ENCODE measurements around the gene PSMA1. TPM values are rescaled to one million over a fixed set of nuclear protein-coding genes. Genes with fewer than 3 reads are reported as not detected.
"Not testable (repeated sequence)": the region's sequence is repeated elsewhere in the genome, so short reads cannot be mapped to it uniquely, and the experiment has no call there.

PSMA1 gene
- 319 TPM for polyA plus RNA-seq (2012; ENCODE audit: insufficient read depth, insufficient read length)

DNA sequence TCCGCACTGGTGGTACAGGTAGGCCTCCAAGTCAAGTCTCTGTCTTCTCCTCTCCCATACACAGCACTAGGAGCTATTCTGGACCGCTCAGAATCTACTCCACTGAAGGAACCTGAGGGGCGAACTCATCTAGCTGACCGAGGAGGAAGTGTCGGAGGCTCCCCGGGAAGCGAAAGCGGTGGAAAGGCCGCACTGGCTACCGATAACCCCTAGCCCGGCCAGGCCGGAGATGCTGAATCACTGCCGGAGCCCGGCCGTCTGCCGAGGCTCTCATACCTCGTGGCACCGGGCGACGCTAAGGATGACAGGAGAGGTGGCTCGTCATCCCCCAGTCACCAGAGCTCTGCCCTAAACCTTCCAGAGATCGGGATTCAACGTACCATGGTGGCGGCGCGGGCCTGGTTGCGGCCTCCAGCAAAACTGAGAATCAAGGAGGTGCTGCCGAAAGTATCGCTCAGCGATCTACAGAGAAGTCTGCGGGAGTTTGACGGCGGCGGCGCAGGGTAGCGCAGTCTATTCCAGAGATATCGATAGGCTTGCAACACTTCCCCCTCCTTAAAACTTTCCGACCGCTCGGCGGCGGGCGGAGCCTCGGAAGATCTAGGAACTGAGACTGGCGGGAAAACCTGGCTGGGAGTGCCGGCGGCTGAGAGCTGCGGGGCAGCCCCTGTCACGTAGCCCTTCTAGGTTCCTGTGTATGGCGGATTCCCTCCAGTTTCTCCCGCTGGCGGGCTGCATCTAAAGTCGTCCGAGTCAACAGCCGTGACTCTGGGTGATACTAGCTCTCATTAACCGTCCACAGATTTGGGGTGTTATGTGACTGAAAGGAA lies at the start of gene PSMA1:
PSMA1 (minus strand) TSS at position 470 of the 830 bp plus-strand sequence; CDS start at position 383, 87 bp downstream.
- peak within 1 kb of the TSS; percentile 80 for H3K4me3 ChIP-seq (ENCODE audit: low read length)
- peak; percentile 95 for DNase-seq (ENCODE audit: low read depth, low spot score)

- DNase-seq (ENCODE audit: low read depth, low spot score): peak; percentile 39
- not testable (repeated sequence) for H3K4me3 ChIP-seq (ENCODE audit: low read length)
Measured at GRCh38 chr11:14569516-14569915, 49.3 kb upstream of the PSMA1 start.

GRCh38 chr11:14567064-14567651 lies 47.0 kb upstream of the PSMA1 start:
- no peak overlapping the region for H3K4me3 ChIP-seq (ENCODE audit: low read length)

GRCh38 chr11:14566331-14567063 lies 46.3 kb upstream of the PSMA1 start:
- DNase-seq (ENCODE audit: low read depth, low spot score): no peak
- H3K4me3 ChIP-seq (ENCODE audit: low read length): no peak overlapping the region

More at GRCh38 chr11:14567064-14567651, 47.0 kb upstream of the PSMA1 start:
- no peak for DNase-seq (ENCODE audit: low read depth, low spot score)

DNA sequence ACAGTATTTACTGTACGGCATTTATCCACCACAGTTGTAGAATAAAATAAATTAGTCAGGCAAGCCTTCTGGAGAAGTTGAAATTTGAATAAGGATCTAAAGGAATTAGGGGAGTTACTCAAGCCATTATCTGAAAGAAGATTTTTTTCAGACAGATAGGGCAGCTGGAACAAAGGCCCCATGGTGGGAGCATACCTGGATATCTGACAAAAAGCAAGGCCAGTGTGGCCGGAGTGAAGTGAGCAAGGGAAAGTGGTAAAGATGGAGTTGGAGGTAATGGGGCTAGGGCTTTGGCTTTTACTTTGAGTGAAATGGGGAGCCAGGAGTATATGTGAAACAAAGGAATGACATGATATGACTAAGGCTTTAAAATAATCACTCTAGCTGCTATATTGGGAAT lies 45.7 kb upstream of the PSMA1 start:
- no peak overlapping the region for H3K4me3 ChIP-seq (ENCODE audit: low read length)

GRCh38 chr11:14555818-14556217 lies 35.6 kb upstream of the PSMA1 start:
- no peak overlapping the region for H3K4me3 ChIP-seq (ENCODE audit: low read length)

More for the DNA sequence above, 45.7 kb upstream of the PSMA1 start:
- DNase-seq (ENCODE audit: low read depth, low spot score): no peak

GRCh38 chr11:14554959-14555358 lies 34.8 kb upstream of the PSMA1 start:
- peak; percentile 92 for DNase-seq (ENCODE audit: low read depth, low spot score)
- H3K4me3 ChIP-seq (ENCODE audit: low read length): no peak overlapping the region

More at GRCh38 chr11:14555818-14556217, 35.6 kb upstream of the PSMA1 start:
- DNase-seq (ENCODE audit: low read depth, low spot score): no peak

DNA sequence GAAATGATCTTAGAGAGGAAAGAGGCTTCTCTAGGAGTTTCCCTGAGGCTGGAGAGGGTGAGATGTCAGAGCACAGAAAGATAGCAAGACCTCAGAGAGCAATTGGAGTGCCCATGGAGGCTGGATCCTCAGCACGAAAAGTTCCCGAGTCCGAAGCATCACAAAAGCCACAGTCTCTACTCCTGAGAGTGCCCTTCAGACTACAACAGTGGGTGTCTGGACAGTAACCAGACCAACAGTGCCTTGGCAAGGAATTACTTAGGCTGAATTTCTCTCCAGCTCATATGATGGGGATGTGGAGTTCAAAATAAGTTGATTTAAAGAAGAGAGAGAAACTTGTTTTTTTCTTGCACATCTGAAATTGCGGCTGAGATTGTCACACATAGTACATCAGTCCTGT lies 31.9 kb upstream of the PSMA1 start:
- H3K4me3 ChIP-seq (ENCODE audit: low read length): no peak overlapping the region
- no peak for DNase-seq (ENCODE audit: low read depth, low spot score)

DNA sequence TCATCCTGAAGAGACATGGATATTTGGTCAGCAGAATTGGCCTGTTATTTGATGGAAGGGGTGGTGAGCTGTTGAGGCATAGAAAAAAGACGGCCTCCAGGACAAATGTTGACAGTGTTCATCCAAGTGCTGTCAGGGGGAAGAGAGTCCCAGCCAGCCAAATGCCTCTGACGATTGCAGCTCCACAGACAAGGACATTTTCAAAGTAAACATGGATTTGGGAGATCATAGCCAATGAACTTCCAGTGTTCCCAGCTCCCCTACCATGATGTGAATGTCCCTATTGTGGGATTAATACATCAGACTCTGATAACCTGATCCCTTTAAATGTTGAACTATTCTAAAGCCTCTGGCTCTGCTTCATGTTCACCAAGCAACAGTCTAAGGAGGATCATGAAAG lies 31.2 kb upstream of the PSMA1 start:
- no peak overlapping the region for H3K4me3 ChIP-seq (ENCODE audit: low read length)
- no peak for DNase-seq (ENCODE audit: low read depth, low spot score)

DNA sequence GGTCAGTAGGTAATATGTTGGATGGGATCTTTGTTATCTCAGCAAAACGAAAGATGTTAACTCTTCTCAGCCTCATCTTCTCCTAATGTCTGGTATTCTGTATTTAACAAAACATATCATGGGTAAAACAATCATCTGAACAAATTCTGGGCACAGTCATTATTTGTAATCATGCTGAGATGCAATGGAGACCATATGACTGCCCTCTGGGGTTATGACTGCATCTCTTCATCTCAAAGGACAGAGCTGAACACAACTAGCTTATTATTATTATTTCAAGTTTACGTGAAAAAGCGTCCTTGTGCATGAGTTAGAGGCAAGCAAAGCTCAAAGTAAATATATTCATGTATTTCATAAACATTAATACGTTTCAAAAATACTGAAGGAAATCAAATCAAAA lies 29.7 kb upstream of the PSMA1 start:
- DNase-seq (ENCODE audit: low read depth, low spot score): no peak
- H3K4me3 ChIP-seq (ENCODE audit: low read length): no peak overlapping the region

DNA sequence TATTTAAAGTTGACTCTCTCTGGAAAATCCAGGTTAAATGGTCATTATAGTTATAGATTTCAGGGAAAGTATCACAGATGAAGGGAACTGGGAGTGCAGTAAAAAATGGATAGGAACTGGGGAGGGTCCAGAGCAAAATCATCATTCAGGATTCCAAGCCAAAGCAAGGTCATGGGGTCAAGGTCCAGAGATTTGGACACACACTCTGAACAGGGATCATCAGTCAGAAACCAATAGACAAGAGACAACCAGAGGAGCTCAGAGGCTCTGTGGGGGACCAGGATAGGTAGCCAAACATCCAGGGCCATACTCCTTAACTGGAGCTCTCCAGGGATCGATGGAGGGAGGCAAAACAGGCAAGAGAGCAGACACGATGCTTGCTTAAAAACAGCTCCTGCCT lies 27.3 kb upstream of the PSMA1 start:
- H3K4me3 ChIP-seq (ENCODE audit: low read length): no peak overlapping the region
- no peak for DNase-seq (ENCODE audit: low read depth, low spot score)

DNA sequence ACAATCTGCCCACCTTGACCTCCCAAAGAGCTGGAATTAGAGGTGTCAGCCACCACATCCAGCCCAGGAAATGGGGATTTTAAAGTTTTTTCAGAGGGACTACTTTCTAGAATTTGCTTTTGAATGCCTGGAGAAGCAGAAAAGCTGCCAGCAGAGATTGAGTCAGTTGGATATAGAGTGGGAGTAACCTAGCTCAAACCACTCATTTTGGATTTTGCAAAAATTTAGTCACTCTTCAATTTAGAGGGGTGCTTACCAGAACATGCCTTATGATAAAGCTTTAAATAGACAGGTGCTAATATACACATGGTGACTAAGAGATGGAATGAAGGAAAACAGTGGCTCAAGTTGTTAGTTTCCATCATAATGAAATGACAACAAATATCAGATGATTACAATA lies 26.5 kb upstream of the PSMA1 start:
- DNase-seq (ENCODE audit: low read depth, low spot score): no peak
- no peak overlapping the region for H3K4me3 ChIP-seq (ENCODE audit: low read length)

DNA sequence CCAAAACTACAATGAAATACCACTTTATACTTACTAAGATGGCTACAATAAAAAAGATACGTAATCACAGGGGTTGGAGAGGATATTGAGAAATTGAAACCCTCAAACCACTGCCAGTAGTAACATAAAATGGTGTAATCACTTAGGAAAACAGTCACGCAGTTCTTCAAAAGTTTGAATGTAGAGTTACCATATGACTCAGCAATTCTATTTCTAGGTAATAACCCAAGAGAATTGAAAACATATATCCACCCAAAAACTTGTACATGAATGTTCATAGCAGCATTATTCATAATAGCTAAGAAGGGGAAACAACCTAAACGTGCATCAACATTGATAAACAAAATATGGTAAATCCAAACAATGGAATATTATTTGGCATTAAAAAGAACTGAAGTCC lies 24.4 kb upstream of the PSMA1 start:
- no peak for DNase-seq (ENCODE audit: low read depth, low spot score)
- no peak overlapping the region for H3K4me3 ChIP-seq (ENCODE audit: low read length)

- no peak for DNase-seq (ENCODE audit: low read depth, low spot score)
- H3K4me3 ChIP-seq (ENCODE audit: low read length): no peak overlapping the region
Measured at GRCh38 chr11:14543260-14543659, 23.1 kb upstream of the PSMA1 start.

DNA sequence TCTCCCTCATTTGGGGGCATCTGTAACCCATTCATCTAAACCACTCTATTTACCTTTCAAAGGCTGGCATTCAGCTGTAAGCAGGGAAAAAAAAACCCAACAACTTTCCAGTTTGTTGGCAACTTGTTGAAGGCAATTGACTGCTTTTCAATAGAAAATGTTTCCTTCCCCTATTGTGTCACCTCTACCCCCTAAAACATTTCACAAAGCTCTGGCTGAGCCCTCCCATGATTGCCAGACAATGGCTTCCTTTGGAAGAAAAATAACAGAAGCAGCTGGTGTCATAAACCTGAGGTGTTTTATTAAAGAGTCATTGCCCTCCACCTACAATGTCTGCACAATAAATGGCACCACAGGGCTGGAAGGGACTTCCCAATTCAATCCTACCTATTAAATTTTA lies 22.1 kb upstream of the PSMA1 start:
- DNase-seq (ENCODE audit: low read depth, low spot score): no peak

DNA sequence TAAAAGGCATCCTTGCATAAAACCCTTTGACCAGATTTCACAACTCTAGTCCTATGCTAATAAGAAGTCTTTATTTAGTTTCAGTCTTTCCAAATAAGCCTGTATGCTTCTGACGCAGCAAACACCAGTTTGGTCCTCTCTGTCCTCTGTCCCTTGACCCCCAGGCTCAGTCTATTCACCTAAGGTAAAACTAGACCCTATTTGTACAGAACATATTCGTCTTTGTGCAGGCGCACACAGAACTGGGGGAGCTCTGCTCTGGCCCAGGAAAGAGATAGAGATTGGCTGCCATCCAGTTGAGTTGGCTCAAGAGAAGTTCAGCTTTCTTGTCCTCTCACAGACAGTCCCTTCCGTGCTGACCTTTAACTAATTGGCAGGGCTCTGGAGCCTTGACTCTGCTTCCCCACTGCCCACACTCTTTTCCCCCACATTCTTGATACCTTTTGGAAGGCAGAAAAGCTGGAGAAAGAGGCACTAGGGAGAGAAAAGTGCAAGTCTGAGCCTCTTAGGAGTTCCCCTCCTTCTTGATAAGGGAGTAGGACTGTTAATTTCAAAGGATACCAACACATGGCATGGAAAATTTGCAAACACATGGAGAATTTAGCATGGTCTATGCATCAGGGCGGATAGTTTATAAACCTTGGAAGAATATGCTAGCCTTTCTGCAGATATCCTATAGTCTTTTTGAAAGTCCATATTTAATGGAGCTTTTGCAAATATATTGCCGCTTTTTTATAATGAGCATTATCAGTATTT lies 21.2 kb upstream of the PSMA1 start:
- H3K4me3 ChIP-seq (ENCODE audit: low read length): no peak overlapping the region
- DNase-seq (ENCODE audit: low read depth, low spot score): no peak

More for the DNA sequence above, 22.1 kb upstream of the PSMA1 start:
- no peak overlapping the region for H3K4me3 ChIP-seq (ENCODE audit: low read length)

- no peak overlapping the region for H3K4me3 ChIP-seq (ENCODE audit: low read length)
- no peak for DNase-seq (ENCODE audit: low read depth, low spot score)
Measured at GRCh38 chr11:14539982-14540421, 19.8 kb upstream of the PSMA1 start.

GRCh38 chr11:14538926-14539554 lies 18.9 kb upstream of the PSMA1 start:
- no peak for DNase-seq (ENCODE audit: low read depth, low spot score)
- no peak overlapping the region for H3K4me3 ChIP-seq (ENCODE audit: low read length)
